ENCODE measurements around the gene PPP2R5A. TPM values are rescaled to one million over a fixed set of nuclear protein-coding genes. Genes with fewer than 3 reads are reported as not detected.
"Not testable (repeated sequence)": the region's sequence is repeated elsewhere in the genome, so short reads cannot be mapped to it uniquely, and the experiment has no call there.

Gene PPP2R5A
- total and polyA plus RNA-seq, 3 donors from 2014 or later, result 19.9 to 37.8 (median 26.9) TPM

- H3K9me3 ChIP-seq, result no peaks in the 10 kb centered on the region
- intact Hi-C loops (cut with DNase I; ENCODE audit: low total_unique reads), result no loop called here
- 0 to 2% methylated on average over 5 to 53 of the region's 85 CpGs for WGBS, 2 donors
- peaks cover 6% of the 10 kb centered on the region for H3K4me1 ChIP-seq
- no peaks in the 10 kb centered on the region for H3K36me3 ChIP-seq (ENCODE audit: low read depth, missing control alignments)
- TF ChIP-seq POLR2A (IDR thresholded peaks at IDR 0.05) (no peak), CTCF (IDR thresholded peaks at IDR 0.05) (no peak)
- peak overlapping the region; percentile 96 to 98 for H3K27ac ChIP-seq
- H3K4me3 ChIP-seq, result peak overlapping the region; percentile 94 to 96
- peak; percentile 58 for DNase-seq
- H3K27me3 ChIP-seq, result no peaks in the 10 kb centered on the region
Measured at GRCh38 chr1:212285685-212286555, 710 bp downstream of the PPP2R5A start.

- Histone ChIP-seq H3K4me3 (peak overlapping the region; percentile 94 to 96), H3K27ac (peak overlapping the region; percentile 96 to 98), H3K9me3 (no peaks in the 10 kb centered on the region), H3K4me1 (peaks cover 6% of the 10 kb centered on the region), H3K36me3 (ENCODE audit: low read depth, missing control alignments) (no peaks in the 10 kb centered on the region), H3K27me3 (no peaks in the 10 kb centered on the region)
- intact Hi-C loops (cut with DNase I; ENCODE audit: low total_unique reads), result no loop called here
- TF ChIP-seq POLR2A (IDR thresholded peaks at IDR 0.05), result no peak
- no peak for TF ChIP-seq CTCF (IDR thresholded peaks at IDR 0.05)
- DNase-seq, result no peak
- WGBS, 2 donors, result 1% methylated on average over 17 of the region's 17 CpGs
Measured at GRCh38 chr1:212286556-212287131, 1.4 kb downstream of the PPP2R5A start.

GRCh38 chr1:212287261-212287895, 2.2 kb downstream of the PPP2R5A start:
- peak overlapping the region; percentile 94 to 96 for H3K4me3 ChIP-seq
- peak overlapping the region in 1 of 2 donors; percentile 98 for H3K27ac ChIP-seq
- H3K27me3 ChIP-seq, result no peaks in the 10 kb centered on the region
- TF ChIP-seq CTCF (IDR thresholded peaks at IDR 0.05) (no peak), POLR2A (IDR thresholded peaks at IDR 0.05) (no peak)
- WGBS, 2 donors, result 41 to 42% methylated on average over 3 of the region's 3 CpGs
- peaks cover 6% of the 10 kb centered on the region for H3K4me1 ChIP-seq
- DNase-seq, result no peak
- H3K9me3 ChIP-seq, result no peaks in the 10 kb centered on the region
- intact Hi-C loops (cut with DNase I; ENCODE audit: low total_unique reads), result no loop called here
- no peaks in the 10 kb centered on the region for H3K36me3 ChIP-seq (ENCODE audit: low read depth, missing control alignments)

- H3K27ac ChIP-seq, result peak overlapping the region in 1 of 2 donors; percentile 2
- H3K4me3 ChIP-seq; DNase-seq; intact Hi-C loops (cut with DNase I; ENCODE audit: low total_unique reads); H3K4me1 ChIP-seq; H3K9me3 ChIP-seq; H3K36me3 ChIP-seq (ENCODE audit: low read depth, missing control alignments); H3K27me3 ChIP-seq: not testable (repeated sequence)
- WGBS, 2 donors, result 61 to 66% methylated on average over 9 of the region's 9 CpGs
Measured at GRCh38 chr1:212287995-212288394, 2.8 kb downstream of the PPP2R5A start.

DNA sequence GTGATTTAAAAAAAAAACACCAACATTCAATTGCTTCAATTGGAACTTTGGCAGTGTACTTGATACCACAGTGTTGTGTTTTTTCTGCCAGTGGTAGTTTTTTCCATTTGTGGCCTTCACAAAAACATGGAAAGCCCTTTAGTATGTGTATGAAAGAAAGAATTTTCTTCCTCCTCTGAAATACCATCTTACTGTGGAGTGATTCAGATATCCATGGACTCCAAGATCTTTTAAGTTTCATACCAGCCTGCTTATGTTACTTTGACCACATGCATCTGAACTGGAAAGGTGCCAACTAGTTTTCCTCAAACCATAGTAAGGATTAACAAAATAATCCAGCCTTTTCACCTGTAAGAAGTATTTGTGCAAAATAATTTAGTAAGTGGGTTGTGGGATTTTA, 3.4 kb downstream of the PPP2R5A start:
- Histone ChIP-seq H3K4me1 (peaks cover 6% of the 10 kb centered on the region), H3K36me3 (ENCODE audit: low read depth, missing control alignments) (no peaks in the 10 kb centered on the region), H3K27ac (no peak overlapping the region), H3K4me3 (no peak overlapping the region), H3K9me3 (no peaks in the 10 kb centered on the region), H3K27me3 (no peaks in the 10 kb centered on the region)
- intact Hi-C loops (cut with DNase I; ENCODE audit: low total_unique reads), result no loop called here
- DNase-seq, result no peak
- TF ChIP-seq CTCF (IDR thresholded peaks at IDR 0.05), result no peak
- no peak for TF ChIP-seq POLR2A (IDR thresholded peaks at IDR 0.05)
